A549 (cell line): ENCODE results near the gene RIOX2. TPM values are rescaled to one million over a fixed set of nuclear protein-coding genes. Genes with fewer than 3 reads are reported as not detected.

Source experiments
- ATAC-seq, 2 experiments: fragments of 200-7000 bp in 1 of 2; fragments of >200 bp in 1 of 2; cut with Nextera tagmentation in 1 of 2; cut with Tn5 transposase in 1 of 2; 3 replicates each; pipeline versions ENCODE4 v1.8.0 to v1.9.1; 2018 to 2020; ENCODE audit warnings: mild to moderate bottlenecking in 1 of 2, moderate library complexity in 1 of 2
- CTCF ChIA-PET: fragments of 300-600 bp; sonication (Branson Sonifier 250); formaldehyde crosslinking; extraction: SDS; loops from one replicate; lab custom pipeline; 2021; ENCODE audit warnings: antibody characterized with exemption, inconsistent platforms; lab: Yijun Ruan, JAX
- POLR2A ChIA-PET: fragments of 350-600 bp; formaldehyde crosslinking; extraction: SDS; loops from one replicate; lab custom pipeline; 2021; ENCODE audit warnings: antibody characterized with exemption, inconsistent platforms; lab: Yijun Ruan, JAX
- DNase-seq, 2 experiments: peaks; one replicate each; pipeline versions ENCODE4 v3.0.0 to v3.0.0-alpha.2; 2011 to 2016; ENCODE audit warnings: low read depth in 1 of 2, low spot score in 1 of 2
- FAIRE-seq: peaks from 2 replicates; lab custom pipeline; 2011; peaks lifted over from hg19 to GRCh38; lab: Jason Lieb, UNC
- H3K27ac ChIP-seq, 2 experiments: fragments of >200 bp; sonication (Bioruptor Twin); formaldehyde crosslinking; 3 replicates each; pipeline ENCODE4 v1.5.1; 2016 to 2017
- H3K4me1 ChIP-seq: fragments of >200 bp; sonication (Bioruptor Twin); formaldehyde crosslinking; 3 replicates; pipeline ENCODE4 v1.6.1; 2016
- H3K4me2 ChIP-seq: fragments of >200 bp; sonication (Bioruptor Twin); formaldehyde crosslinking; 3 replicates; pipeline ENCODE4 v1.6.1; 2016
- H3K4me3 ChIP-seq: fragments of >200 bp; sonication (Bioruptor Twin); formaldehyde crosslinking; 3 replicates; pipeline ENCODE4 v1.5.1; 2016
- H3K9me3 ChIP-seq: fragments of >200 bp; sonication (Bioruptor Twin); formaldehyde crosslinking; 3 replicates; pipeline ENCODE4 v1.6.1; 2016
- BHLHE40 ChIP-seq: IDR thresholded peaks from 2 replicates; pipeline ENCODE4 v1.6.1; 2012; ENCODE audit warnings: low read depth, low read length, inconsistent platforms
- CBX2 ChIP-seq: fragments of 200-600 bp; sonication (generic); IDR thresholded peaks from 2 replicates; pipeline ENCODE4 v1.6.1; 2016; ENCODE audit warnings: low read depth, mild to moderate bottlenecking, borderline replicate concordance
- CHD2 ChIP-seq: fragments of 150-350 bp; IDR thresholded peaks from 2 replicates; pipeline ENCODE4 v1.6.1; 2014; ENCODE audit warnings: low read length; ENCODE audit not compliant: partially characterized antibody
- CHD4 ChIP-seq: fragments of 200-600 bp; sonication (generic); IDR thresholded peaks from 2 replicates; pipeline ENCODE4 v1.6.1; 2016; ENCODE audit warnings: antibody characterized with exemption, mild to moderate bottlenecking, borderline replicate concordance
- FOSL2 ChIP-seq, 2 experiments: fragments of 450-650 bp in 1 of 2; fragments of >200 bp in 1 of 2; sonication (Bioruptor Twin) in 1 of 2; formaldehyde crosslinking; IDR thresholded peaks; 2 replicates each; pipeline versions ENCODE4 v1.5.0 to v1.6.1; 2016 to 2020; ENCODE audit warnings: mild to moderate bottlenecking in 1 of 2, moderate library complexity in 1 of 2
- HOXB5 ChIP-seq: fragments of 250-450 bp; sonication (Bioruptor Pico); IDR thresholded peaks from 2 replicates; pipeline ENCODE4 v1.5.0; 2020; ENCODE audit warnings: mild to moderate bottlenecking, moderate library complexity
- MAFK ChIP-seq: fragments of 450-650 bp; IDR thresholded peaks from 2 replicates; pipeline ENCODE4 v1.6.1; 2014; ENCODE audit not compliant: partially characterized antibody
- MAZ ChIP-seq: fragments of 150-350 bp; IDR thresholded peaks from 2 replicates; pipeline ENCODE4 v1.6.1; 2014; ENCODE audit warnings: antibody characterized with exemption, low read depth, low read length, borderline replicate concordance
- NFE2L2 ChIP-seq: fragments of 150-350 bp; conservative IDR thresholded peaks from 2 replicates; pipeline ENCODE4 v1.6.1; 2014; ENCODE audit warnings: low read length
- NPAS2 ChIP-seq: fragments of 250-450 bp; sonication (Bioruptor Pico); IDR thresholded peaks from 2 replicates; pipeline ENCODE4 v1.8.0; 2022; ENCODE audit warnings: mild to moderate bottlenecking, moderate library complexity, borderline replicate concordance
- RARB ChIP-seq: fragments of 250-450 bp; sonication (Bioruptor Pico); IDR thresholded peaks from 2 replicates; pipeline ENCODE4 v1.8.0; 2021; ENCODE audit warnings: mild to moderate bottlenecking, moderate library complexity
- RFX5 ChIP-seq: fragments of 450-650 bp; IDR thresholded peaks from 2 replicates; pipeline ENCODE4 v1.7.1; 2014; ENCODE audit warnings: antibody characterized with exemption, mild to moderate bottlenecking, moderate library complexity
- SMC3 ChIP-seq: fragments of >200 bp; sonication (Bioruptor Twin); formaldehyde crosslinking; IDR thresholded peaks from 3 replicates; pipeline ENCODE4 v1.6.1; 2018; ENCODE audit warnings: inconsistent platforms
- SREBF2 ChIP-seq: fragments of 450-650 bp; IDR thresholded peaks from 2 replicates; pipeline ENCODE4 v1.6.1; 2014; ENCODE audit warnings: mild to moderate bottlenecking, moderate library complexity
- TFCP2L1 ChIP-seq: fragments of 250-450 bp; sonication (Bioruptor Pico); IDR thresholded peaks from 2 replicates; pipeline ENCODE4 v1.5.0; 2021; ENCODE audit warnings: mild to moderate bottlenecking
- ZFP36 ChIP-seq: fragments of 450-650 bp; IDR thresholded peaks from 2 replicates; pipeline ENCODE4 v1.6.1; 2014; ENCODE audit warnings: borderline replicate concordance; ENCODE audit not compliant: partially characterized antibody
- WGBS: methylation state at CpG from one replicate; pipeline ENCODE4 v1.1.6; 2017; ENCODE audit errors: missing lambda C conversion rate; 5-methylcytosine and 5-hydroxymethylcytosine counted together
- polyA plus RNA-seq, 4 experiments: library from polyadenylated mRNA; depleted of rRNA in 3 of 4; stranded (reverse); fragments of >200 nt; fragmentation: RNase III in 1 of 4; extraction: RNeasy Plus Mini Kit Qiagen cat#74134 plus additional on column Dnase treatment in 1 of 4; gene quantifications; 2 replicates in 3 of 4; 3 replicates in 1 of 4; pipeline ENCODE4 v1.2.3, GENCODE V29; 2011 to 2017
- TF ChIP-seq, protein P1 (sequence below): fragments of 250-450 bp; sonication (Bioruptor Pico); IDR thresholded peaks from 2 replicates; pipeline ENCODE4 v1.5.0; 2021; ENCODE audit warnings: mild to moderate bottlenecking, moderate library complexity, borderline replicate concordance
- TF ChIP-seq, protein P2 (sequence below): IDR thresholded peaks from 2 replicates; pipeline ENCODE4 v1.6.1; 2012
- TF ChIP-seq, protein P3 (sequence below): fragments of >200 bp; sonication (Bioruptor Twin); formaldehyde crosslinking; IDR thresholded peaks from 3 replicates; pipeline ENCODE4 v1.5.1; 2016
- TF ChIP-seq, protein P4 (sequence below): fragments of 450-650 bp; IDR thresholded peaks from 2 replicates; pipeline ENCODE4 v1.6.1; 2014; ENCODE audit warnings: antibody characterized with exemption
- TF ChIP-seq, protein P5 (sequence below): fragments of >200 bp; sonication (Bioruptor Twin); formaldehyde crosslinking; IDR thresholded peaks from 2 replicates; pipeline ENCODE4 v1.6.1; 2016
- TF ChIP-seq, protein P6 (sequence below): IDR thresholded peaks from 2 replicates; pipeline ENCODE4 v1.6.1; 2012
- TF ChIP-seq, protein P7 (sequence below): fragments of 250-450 bp; sonication (Bioruptor Pico); IDR thresholded peaks from 2 replicates; pipeline ENCODE4 v1.5.0; 2020; ENCODE audit warnings: low read depth, mild to moderate bottlenecking, moderate library complexity
- TF ChIP-seq, protein P8 (sequence below): fragments of 200-600 bp; sonication (generic); IDR thresholded peaks from 2 replicates; pipeline ENCODE4 v1.6.1; 2016; ENCODE audit warnings: antibody characterized with exemption, mild to moderate bottlenecking, moderate library complexity

The RIOX2 gene
- polyA plus RNA-seq, 2 of the 4 experiments (the other 2 are of a cell fraction), result 34.1 to 49.6 TPM

DNA sequence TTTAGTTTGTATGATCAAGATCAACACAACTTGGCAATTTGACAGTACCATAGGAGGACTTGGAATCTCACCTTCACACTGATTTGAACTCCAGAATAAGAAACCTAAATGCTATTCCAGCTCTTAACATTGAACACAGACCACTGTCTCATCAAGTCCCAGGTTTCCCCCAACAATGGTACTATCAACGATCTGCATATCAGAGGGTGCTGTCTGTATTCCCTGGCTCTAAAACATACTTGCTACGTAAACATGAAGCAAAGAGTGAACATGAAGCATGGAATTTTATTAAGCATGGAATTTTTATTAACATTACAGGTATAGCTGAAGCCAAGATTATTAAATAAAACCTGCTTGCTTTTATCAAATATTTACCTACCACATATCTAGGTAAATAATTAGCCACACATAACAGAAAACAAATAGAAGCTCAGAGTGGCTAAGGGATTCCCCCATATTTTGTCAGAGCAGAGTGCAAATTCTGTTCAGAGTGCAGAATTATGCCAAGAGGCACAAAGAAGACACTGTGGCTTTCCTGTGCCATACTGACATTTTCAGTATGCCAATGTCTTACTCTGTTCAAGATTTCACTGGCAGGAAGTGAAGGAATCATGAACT is 22.2 kb upstream of the RIOX2 start:
- H3K4me1 ChIP-seq, result peaks cover 18% of the 10 kb centered on the region
- H3K9me3 ChIP-seq, result no peaks in the 10 kb centered on the region
- FAIRE-seq (no peak), ATAC-seq (peak in 1 of 2 experiments; percentile 39; a peak in 2 of 6 replicates), DNase-seq (no peak)
- H3K4me3 ChIP-seq, result no peak overlapping the region
- POLR2A ChIA-PET, result no interaction called here
- TF ChIP-seq, protein P1, sequence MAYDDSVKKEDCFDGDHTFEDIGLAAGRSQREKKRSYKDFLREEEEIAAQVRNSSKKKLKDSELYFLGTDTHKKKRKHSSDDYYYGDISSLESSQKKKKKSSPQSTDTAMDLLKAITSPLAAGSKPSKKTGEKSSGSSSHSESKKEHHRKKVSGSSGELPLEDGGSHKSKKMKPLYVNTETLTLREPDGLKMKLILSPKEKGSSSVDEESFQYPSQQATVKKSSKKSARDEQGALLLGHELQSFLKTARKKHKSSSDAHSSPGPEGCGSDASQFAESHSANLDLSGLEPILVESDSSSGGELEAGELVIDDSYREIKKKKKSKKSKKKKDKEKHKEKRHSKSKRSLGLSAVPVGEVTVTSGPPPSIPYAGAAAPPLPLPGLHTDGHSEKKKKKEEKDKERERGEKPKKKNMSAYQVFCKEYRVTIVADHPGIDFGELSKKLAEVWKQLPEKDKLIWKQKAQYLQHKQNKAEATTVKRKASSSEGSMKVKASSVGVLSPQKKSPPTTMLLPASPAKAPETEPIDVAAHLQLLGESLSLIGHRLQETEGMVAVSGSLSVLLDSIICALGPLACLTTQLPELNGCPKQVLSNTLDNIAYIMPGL (CRISPR knock-in tag), result no peak
- TF ChIP-seq, protein P2, sequence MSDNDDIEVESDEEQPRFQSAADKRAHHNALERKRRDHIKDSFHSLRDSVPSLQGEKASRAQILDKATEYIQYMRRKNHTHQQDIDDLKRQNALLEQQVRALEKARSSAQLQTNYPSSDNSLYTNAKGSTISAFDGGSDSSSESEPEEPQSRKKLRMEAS, result no peak
- TF ChIP-seq RARB (CRISPR knock-in tag) (no peak), SMC3 (no peak)
- H3K4me2 ChIP-seq, result peak overlapping the region; percentile 61
- WGBS, result 17% methylated on average over 2 of the region's 2 CpGs
- H3K27ac ChIP-seq, result no peak overlapping the region
- CTCF ChIA-PET, result interaction anchor here (0.7 to 1.1 kb wide), 2 partner anchors 18 to 200 kb away, joined by 3 to 5 read pairs; no protein-coding TSS in a partner anchor

DNA sequence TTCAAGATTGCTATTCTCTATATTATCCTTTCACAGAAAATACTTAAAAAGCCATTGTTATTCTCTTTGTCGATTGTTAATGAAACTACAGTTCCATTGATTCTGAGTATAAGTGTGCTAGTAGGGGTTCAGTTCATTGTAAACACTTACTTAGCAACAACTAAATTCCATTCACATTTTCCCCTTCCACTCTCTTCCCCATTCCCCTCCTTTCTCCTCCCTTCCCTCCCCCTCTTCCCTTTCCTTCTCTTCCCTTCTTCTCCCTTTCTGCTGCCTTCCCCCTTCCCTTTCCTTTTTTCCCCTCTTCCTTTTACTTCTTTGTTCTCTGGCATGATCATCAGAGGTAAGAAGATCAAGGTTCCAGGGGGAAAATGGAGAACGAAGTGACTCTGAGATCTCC is 21.3 kb upstream of the RIOX2 start:
- H3K4me2 ChIP-seq, result peak overlapping the region; percentile 61; the same call in 1 of the 3 replicates
- no peaks in the 10 kb centered on the region for H3K9me3 ChIP-seq
- DNase-seq (no peak), FAIRE-seq (no peak), ATAC-seq (no peak)
- 36% methylated on average over 2 of the region's 2 CpGs for WGBS
- no peak overlapping the region for H3K27ac ChIP-seq
- H3K4me1 ChIP-seq, result peaks cover 18% of the 10 kb centered on the region
- ChIA-PET POLR2A (no interaction called here), CTCF (interaction anchor here (1.2 kb wide), 1 partner anchor 274 kb away, joined by 3 read pairs; no protein-coding TSS in a partner anchor)
- no peak for TF ChIP-seq FOSL2 (IDR thresholded peaks at IDR 0.05)
- no peak for TF ChIP-seq FOSL2 (CRISPR knock-in tag; IDR thresholded peaks at IDR 0.05)
- TF ChIP-seq HOXB5, result no peak
- TF ChIP-seq RFX5, result no peak
- TF ChIP-seq, protein P3, sequence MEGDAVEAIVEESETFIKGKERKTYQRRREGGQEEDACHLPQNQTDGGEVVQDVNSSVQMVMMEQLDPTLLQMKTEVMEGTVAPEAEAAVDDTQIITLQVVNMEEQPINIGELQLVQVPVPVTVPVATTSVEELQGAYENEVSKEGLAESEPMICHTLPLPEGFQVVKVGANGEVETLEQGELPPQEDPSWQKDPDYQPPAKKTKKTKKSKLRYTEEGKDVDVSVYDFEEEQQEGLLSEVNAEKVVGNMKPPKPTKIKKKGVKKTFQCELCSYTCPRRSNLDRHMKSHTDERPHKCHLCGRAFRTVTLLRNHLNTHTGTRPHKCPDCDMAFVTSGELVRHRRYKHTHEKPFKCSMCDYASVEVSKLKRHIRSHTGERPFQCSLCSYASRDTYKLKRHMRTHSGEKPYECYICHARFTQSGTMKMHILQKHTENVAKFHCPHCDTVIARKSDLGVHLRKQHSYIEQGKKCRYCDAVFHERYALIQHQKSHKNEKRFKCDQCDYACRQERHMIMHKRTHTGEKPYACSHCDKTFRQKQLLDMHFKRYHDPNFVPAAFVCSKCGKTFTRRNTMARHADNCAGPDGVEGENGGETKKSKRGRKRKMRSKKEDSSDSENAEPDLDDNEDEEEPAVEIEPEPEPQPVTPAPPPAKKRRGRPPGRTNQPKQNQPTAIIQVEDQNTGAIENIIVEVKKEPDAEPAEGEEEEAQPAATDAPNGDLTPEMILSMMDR, result no peak
- TF ChIP-seq SREBF2, result no peak
- no peak for TF ChIP-seq CHD4
- TF ChIP-seq, protein P4, sequence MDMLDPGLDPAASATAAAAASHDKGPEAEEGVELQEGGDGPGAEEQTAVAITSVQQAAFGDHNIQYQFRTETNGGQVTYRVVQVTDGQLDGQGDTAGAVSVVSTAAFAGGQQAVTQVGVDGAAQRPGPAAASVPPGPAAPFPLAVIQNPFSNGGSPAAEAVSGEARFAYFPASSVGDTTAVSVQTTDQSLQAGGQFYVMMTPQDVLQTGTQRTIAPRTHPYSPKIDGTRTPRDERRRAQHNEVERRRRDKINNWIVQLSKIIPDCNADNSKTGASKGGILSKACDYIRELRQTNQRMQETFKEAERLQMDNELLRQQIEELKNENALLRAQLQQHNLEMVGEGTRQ, result no peak
- TF ChIP-seq, protein P5, sequence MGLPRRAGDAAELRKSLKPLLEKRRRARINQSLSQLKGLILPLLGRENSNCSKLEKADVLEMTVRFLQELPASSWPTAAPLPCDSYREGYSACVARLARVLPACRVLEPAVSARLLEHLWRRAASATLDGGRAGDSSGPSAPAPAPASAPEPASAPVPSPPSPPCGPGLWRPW, result no peak
- TF ChIP-seq CBX2, result no peak
- no peak for TF ChIP-seq CHD2
- no peak for TF ChIP-seq BHLHE40
- TF ChIP-seq NFE2L2, result no peak
- TF ChIP-seq, protein P6, sequence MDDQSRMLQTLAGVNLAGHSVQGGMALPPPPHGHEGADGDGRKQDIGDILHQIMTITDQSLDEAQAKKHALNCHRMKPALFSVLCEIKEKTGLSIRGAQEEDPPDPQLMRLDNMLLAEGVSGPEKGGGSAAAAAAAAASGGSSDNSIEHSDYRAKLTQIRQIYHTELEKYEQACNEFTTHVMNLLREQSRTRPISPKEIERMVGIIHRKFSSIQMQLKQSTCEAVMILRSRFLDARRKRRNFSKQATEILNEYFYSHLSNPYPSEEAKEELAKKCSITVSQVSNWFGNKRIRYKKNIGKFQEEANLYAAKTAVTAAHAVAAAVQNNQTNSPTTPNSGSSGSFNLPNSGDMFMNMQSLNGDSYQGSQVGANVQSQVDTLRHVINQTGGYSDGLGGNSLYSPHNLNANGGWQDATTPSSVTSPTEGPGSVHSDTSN, result no peak
- TF ChIP-seq MAFK, result no peak
- TF ChIP-seq, protein P7, sequence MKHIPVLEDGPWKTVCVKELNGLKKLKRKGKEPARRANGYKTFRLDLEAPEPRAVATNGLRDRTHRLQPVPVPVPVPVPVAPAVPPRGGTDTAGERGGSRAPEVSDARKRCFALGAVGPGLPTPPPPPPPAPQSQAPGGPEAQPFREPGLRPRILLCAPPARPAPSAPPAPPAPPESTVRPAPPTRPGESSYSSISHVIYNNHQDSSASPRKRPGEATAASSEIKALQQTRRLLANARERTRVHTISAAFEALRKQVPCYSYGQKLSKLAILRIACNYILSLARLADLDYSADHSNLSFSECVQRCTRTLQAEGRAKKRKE (CRISPR knock-in tag), result no peak
- no peak for TF ChIP-seq TFCP2L1 (CRISPR knock-in tag)
- TF ChIP-seq, protein P8, sequence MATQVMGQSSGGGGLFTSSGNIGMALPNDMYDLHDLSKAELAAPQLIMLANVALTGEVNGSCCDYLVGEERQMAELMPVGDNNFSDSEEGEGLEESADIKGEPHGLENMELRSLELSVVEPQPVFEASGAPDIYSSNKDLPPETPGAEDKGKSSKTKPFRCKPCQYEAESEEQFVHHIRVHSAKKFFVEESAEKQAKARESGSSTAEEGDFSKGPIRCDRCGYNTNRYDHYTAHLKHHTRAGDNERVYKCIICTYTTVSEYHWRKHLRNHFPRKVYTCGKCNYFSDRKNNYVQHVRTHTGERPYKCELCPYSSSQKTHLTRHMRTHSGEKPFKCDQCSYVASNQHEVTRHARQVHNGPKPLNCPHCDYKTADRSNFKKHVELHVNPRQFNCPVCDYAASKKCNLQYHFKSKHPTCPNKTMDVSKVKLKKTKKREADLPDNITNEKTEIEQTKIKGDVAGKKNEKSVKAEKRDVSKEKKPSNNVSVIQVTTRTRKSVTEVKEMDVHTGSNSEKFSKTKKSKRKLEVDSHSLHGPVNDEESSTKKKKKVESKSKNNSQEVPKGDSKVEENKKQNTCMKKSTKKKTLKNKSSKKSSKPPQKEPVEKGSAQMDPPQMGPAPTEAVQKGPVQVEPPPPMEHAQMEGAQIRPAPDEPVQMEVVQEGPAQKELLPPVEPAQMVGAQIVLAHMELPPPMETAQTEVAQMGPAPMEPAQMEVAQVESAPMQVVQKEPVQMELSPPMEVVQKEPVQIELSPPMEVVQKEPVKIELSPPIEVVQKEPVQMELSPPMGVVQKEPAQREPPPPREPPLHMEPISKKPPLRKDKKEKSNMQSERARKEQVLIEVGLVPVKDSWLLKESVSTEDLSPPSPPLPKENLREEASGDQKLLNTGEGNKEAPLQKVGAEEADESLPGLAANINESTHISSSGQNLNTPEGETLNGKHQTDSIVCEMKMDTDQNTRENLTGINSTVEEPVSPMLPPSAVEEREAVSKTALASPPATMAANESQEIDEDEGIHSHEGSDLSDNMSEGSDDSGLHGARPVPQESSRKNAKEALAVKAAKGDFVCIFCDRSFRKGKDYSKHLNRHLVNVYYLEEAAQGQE, result no peak
- no peak for TF ChIP-seq NPAS2 (CRISPR knock-in tag)
- TF ChIP-seq ZFP36, result no peak
- no peak for TF ChIP-seq MAZ
- no peak overlapping the region for H3K4me3 ChIP-seq
